Muscle layer of duodenum (tissue), 2 donors: ENCODE data around the gene POLR3H.

ENCODE experiments used
- H3K27ac ChIP-seq: one replicate; pipeline ENCODE4 v1.7.0; 2013; ENCODE audit warnings: mild to moderate bottlenecking, low read length
- H3K27me3 ChIP-seq: one replicate; pipeline ENCODE4 v1.7.0; 2013; ENCODE audit warnings: low read depth, mild to moderate bottlenecking, control low read depth, low read length
- H3K36me3 ChIP-seq, 2 donors: one replicate each; pipeline ENCODE4 v1.7.0; 2013; ENCODE audit warnings: low read length in 2 of 2, control low read depth in 1 of 2, mild to moderate bottlenecking in 1 of 2; ENCODE audit not compliant: insufficient read depth in 2 of 2, control insufficient read depth in 1 of 2
- H3K4me1 ChIP-seq, 2 donors: one replicate each; pipeline ENCODE4 v1.7.0; 2013; ENCODE audit warnings: low read length in 2 of 2, mild to moderate bottlenecking in 2 of 2, control low read depth in 1 of 2, moderate library complexity in 1 of 2; ENCODE audit not compliant: insufficient read depth in 2 of 2, control insufficient read depth in 1 of 2
- H3K4me3 ChIP-seq, 2 donors: one replicate each; pipeline ENCODE4 v1.7.0; 2013; ENCODE audit warnings: low read length in 2 of 2, low read depth in 1 of 2, mild to moderate bottlenecking in 1 of 2
- H3K9me3 ChIP-seq, 2 donors: one replicate each; pipeline ENCODE4 v1.7.0; 2013; ENCODE audit warnings: low read length in 2 of 2, control low read depth in 1 of 2, mild to moderate bottlenecking in 1 of 2; ENCODE audit not compliant: control insufficient read depth in 1 of 2
- donor health status: healthy.

Gene POLR3H

GRCh38 chr22:41511521-41511968 lies 32.7 kb downstream of the POLR3H start:
- Histone ChIP-seq H3K27me3 (no peaks in the 10 kb centered on the region), H3K36me3 (peaks cover 40 to 55% of the 10 kb centered on the region in 2 donors), H3K9me3 (no peaks in the 10 kb centered on the region), H3K27ac (peak overlapping the region; percentile 45), H3K4me1 (peaks cover 4 to 24% of the 10 kb centered on the region in 2 donors), H3K4me3 (no peak overlapping the region)

GRCh38 chr22:41508770-41509170 lies 35.5 kb downstream of the POLR3H start:
- Histone ChIP-seq H3K27ac (no peak overlapping the region), H3K4me1 (peaks cover 4 to 24% of the 10 kb centered on the region in 2 donors), H3K27me3 (no peaks in the 10 kb centered on the region), H3K9me3 (no peaks in the 10 kb centered on the region), H3K4me3 (no peak overlapping the region), H3K36me3 (peaks cover 21 to 42% of the 10 kb centered on the region in 2 donors)

GRCh38 chr22:41507330-41508063 lies 36.8 kb downstream of the POLR3H start:
- no peak overlapping the region for H3K4me3 ChIP-seq
- peaks cover 4 to 14% of the 10 kb centered on the region in 2 donors for H3K4me1 ChIP-seq
- H3K27me3 ChIP-seq = no peaks in the 10 kb centered on the region
- H3K9me3 ChIP-seq = no peaks in the 10 kb centered on the region
- no peak overlapping the region for H3K27ac ChIP-seq
- H3K36me3 ChIP-seq = peaks cover 17 to 45% of the 10 kb centered on the region in 2 donors

- H3K36me3 ChIP-seq = peaks cover 28 to 62% of the 10 kb centered on the region in 2 donors
- H3K4me1 ChIP-seq = no peaks in the 10 kb centered on the region
- no peak overlapping the region for H3K27ac ChIP-seq
These were observed 38.6 kb downstream of the POLR3H start for GRCh38 chr22:41505511-41506220.

GRCh38 chr22:41504816-41505215 lies 39.5 kb downstream of the POLR3H start:
- Histone ChIP-seq H3K36me3 (peaks cover 23 to 59% of the 10 kb centered on the region in 2 donors), H3K27me3 (no peaks in the 10 kb centered on the region), H3K4me3 (no peak overlapping the region), H3K27ac (no peak overlapping the region), H3K4me1 (no peaks in the 10 kb centered on the region), H3K9me3 (no peaks in the 10 kb centered on the region)

More at GRCh38 chr22:41505511-41506220, 38.6 kb downstream of the POLR3H start:
- no peaks in the 10 kb centered on the region for H3K9me3 ChIP-seq
- H3K27me3 ChIP-seq = no peaks in the 10 kb centered on the region
- no peak overlapping the region for H3K4me3 ChIP-seq

GRCh38 chr22:41504397-41504796 lies 39.9 kb downstream of the POLR3H start:
- H3K27me3 ChIP-seq = no peaks in the 10 kb centered on the region
- no peaks in the 10 kb centered on the region for H3K9me3 ChIP-seq
- H3K36me3 ChIP-seq = peaks cover 27 to 63% of the 10 kb centered on the region in 2 donors
- H3K4me3 ChIP-seq = no peak overlapping the region
- H3K27ac ChIP-seq = no peak overlapping the region
- H3K4me1 ChIP-seq = no peaks in the 10 kb centered on the region

GRCh38 chr22:41501209-41501608 lies 43.1 kb downstream of the POLR3H start:
- Histone ChIP-seq H3K27me3 (no peaks in the 10 kb centered on the region), H3K4me3 (no peak overlapping the region), H3K9me3 (no peaks in the 10 kb centered on the region), H3K27ac (no peak overlapping the region), H3K4me1 (peaks cover 0 to 7% of the 10 kb centered on the region in 2 donors), H3K36me3 (peaks cover 32 to 47% of the 10 kb centered on the region in 2 donors)

GRCh38 chr22:41500303-41500702 lies 44.0 kb downstream of the POLR3H start:
- peaks cover 32 to 47% of the 10 kb centered on the region in 2 donors for H3K36me3 ChIP-seq
- H3K9me3 ChIP-seq = no peaks in the 10 kb centered on the region
- H3K27me3 ChIP-seq = no peaks in the 10 kb centered on the region
- no peak overlapping the region for H3K27ac ChIP-seq
- H3K4me1 ChIP-seq = peaks cover 0 to 7% of the 10 kb centered on the region in 2 donors
- H3K4me3 ChIP-seq = no peak overlapping the region

- Histone ChIP-seq H3K9me3 (no peaks in the 10 kb centered on the region), H3K27me3 (no peaks in the 10 kb centered on the region), H3K36me3 (peaks cover 32 to 44% of the 10 kb centered on the region in 2 donors), H3K4me1 (peaks cover 0 to 7% of the 10 kb centered on the region in 2 donors), H3K4me3 (no peak overlapping the region), H3K27ac (no peak overlapping the region)
These were observed 44.5 kb downstream of the POLR3H start for GRCh38 chr22:41499624-41500280.

- H3K36me3 ChIP-seq = peaks cover 28 to 31% of the 10 kb centered on the region in 2 donors
- peaks cover 0 to 7% of the 10 kb centered on the region in 2 donors for H3K4me1 ChIP-seq
- H3K27me3 ChIP-seq = no peaks in the 10 kb centered on the region
- no peaks in the 10 kb centered on the region for H3K9me3 ChIP-seq
- H3K27ac ChIP-seq = no peak overlapping the region
- no peak overlapping the region for H3K4me3 ChIP-seq
These were observed 45.9 kb downstream of the POLR3H start for GRCh38 chr22:41498303-41498835.
